ENCODE measurements around the gene ZP1.

ZP1 gene

DNA sequence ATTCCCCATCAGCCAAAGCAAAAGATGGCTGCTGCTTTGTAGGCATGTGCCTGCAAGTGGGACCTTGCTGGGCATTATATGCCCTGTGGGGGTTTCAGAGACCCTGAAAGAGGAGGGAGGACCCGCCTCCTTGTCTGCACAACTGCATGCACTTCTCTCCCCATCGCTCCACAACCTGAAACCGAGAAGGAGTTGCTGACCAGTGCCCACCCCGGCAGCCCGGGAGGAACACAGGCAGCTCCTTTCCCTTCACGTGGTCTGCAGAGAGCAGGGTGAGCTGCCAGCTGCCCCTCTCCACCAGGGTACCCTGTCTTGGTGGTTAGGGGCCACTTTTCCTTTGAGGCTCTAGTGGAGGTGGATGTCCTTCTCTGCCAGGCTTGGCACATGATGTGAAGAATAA lies 55.6 kb downstream of the ZP1 start:
- Histone ChIP-seq H3K9me3 (ENCODE audit: control insufficient read depth, low read length) (no peaks in the 10 kb centered on the region), H3K36me3 (ENCODE audit: control insufficient read depth, insufficient read depth, low read length) (peaks cover 56% of the 10 kb centered on the region), H3K27ac (ENCODE audit: low read depth, low read length, severe bottlenecking) (no peak overlapping the region), H3K4me3 (ENCODE audit: extremely low read depth, insufficient read depth, low read length, poor library complexity, severe bottlenecking) (no peak overlapping the region), H3K4me1 (ENCODE audit: control insufficient read depth, insufficient read depth, low read length, poor library complexity, severe bottlenecking) (peaks cover 26% of the 10 kb centered on the region)
- 84 to 90% methylated on average over 2 to 4 of the region's 6 CpGs for WGBS, 2 experiments (ENCODE audit: insufficient coverage in 2 of 2)

DNA sequence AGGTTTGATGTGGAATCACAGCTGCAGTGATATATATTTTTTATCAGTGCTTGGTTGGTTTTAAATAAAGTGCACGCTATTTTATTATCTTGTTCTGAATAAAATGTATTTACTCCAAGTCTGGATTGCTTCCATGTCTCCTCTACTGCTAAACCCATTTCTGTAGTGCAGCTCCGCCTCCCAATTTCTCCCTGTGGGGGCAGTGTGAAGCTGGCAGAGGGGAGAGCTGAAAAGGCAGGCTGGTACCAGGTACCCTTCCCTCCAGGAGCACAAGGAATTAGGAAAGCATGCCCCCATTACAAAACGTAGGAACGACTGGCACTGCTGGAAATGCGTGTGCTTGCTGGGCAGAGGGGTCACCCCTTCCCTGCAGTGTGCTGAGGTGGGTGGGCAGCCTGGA lies 56.0 kb downstream of the ZP1 start:
- Histone ChIP-seq H3K4me3 (ENCODE audit: extremely low read depth, insufficient read depth, low read length, poor library complexity, severe bottlenecking) (no peak overlapping the region), H3K27ac (ENCODE audit: low read depth, low read length, severe bottlenecking) (no peak overlapping the region), H3K36me3 (ENCODE audit: control insufficient read depth, insufficient read depth, low read length) (peaks cover 56% of the 10 kb centered on the region), H3K4me1 (ENCODE audit: control insufficient read depth, insufficient read depth, low read length, poor library complexity, severe bottlenecking) (peaks cover 22% of the 10 kb centered on the region), H3K9me3 (ENCODE audit: control insufficient read depth, low read length) (no peaks in the 10 kb centered on the region)
- 67 to 93% methylated on average over 2 to 4 of the region's 5 CpGs for WGBS, 2 experiments (ENCODE audit: insufficient coverage in 2 of 2)

DNA sequence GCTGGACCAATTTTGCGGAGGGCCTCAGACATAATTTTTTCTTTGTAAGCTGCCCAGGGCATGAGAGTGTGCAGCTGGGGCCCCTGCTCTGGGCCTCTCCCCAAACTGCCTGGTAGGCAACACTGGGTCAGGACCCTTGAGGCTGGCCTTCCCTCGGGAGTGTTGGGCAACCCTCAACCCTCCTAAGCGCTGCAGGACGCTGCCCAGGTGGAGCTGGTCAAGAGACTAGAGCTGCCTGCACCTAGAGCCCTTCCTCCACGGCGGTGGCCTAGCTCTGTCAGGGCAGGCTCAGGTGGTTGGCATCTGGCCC lies 56.4 kb downstream of the ZP1 start:
- Histone ChIP-seq H3K4me1 (ENCODE audit: control insufficient read depth, insufficient read depth, low read length, poor library complexity, severe bottlenecking) (peaks cover 18% of the 10 kb centered on the region), H3K27ac (ENCODE audit: low read depth, low read length, severe bottlenecking) (no peak overlapping the region), H3K9me3 (ENCODE audit: control insufficient read depth, low read length) (no peaks in the 10 kb centered on the region), H3K36me3 (ENCODE audit: control insufficient read depth, insufficient read depth, low read length) (peaks cover 61% of the 10 kb centered on the region), H3K4me3 (ENCODE audit: extremely low read depth, insufficient read depth, low read length, poor library complexity, severe bottlenecking) (no peak overlapping the region)
- 73 to 93% methylated on average over 3 of the region's 6 CpGs for WGBS, 2 experiments (ENCODE audit: insufficient coverage in 2 of 2)

DNA sequence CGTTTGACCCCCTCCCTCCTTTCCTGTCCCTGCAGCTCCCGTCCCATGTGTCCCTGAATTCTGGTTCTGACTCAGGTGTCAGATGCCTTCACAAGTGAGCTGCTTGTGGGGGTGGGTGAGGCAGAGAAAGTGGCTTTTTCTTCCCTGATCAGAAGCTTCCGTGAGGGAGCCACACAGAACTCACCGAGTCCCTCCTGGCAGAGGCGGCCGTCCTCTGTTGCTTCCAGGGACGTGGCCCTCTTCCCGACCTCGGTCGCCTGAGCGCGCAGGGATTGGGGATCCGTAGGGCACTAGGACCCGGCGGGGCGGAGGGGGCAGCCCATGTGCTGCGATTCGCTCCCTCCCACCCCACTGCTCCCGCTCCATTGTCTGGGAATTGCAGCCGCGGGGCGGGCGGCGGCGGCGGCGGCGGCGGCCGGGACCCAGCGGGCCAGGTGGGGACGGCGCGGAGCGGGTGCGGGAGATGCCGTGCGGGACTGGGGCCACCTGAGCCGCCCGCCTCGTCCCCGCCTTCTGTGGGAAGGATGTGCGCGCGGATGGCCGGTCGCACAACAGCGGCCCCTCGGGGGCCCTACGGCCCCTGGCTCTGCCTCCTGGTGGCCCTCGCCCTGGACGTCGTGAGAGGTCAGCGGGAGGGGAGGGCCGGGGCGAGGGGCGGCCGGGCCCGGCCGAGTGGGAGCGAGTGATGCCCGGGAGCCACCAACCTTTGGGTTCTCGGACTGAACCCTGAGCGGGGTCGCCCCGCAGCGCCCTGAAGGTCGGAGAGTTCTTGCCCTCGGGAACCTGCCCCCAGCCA lies 57.0 kb downstream of the ZP1 start, which contains the start of gene TMEM132A:
TSS of gene TMEM132A (plus strand) at position 351 of the 796 bp plus-strand sequence. CDS start at position 525, 174 bp downstream.
- 1% methylated on average over 37 to 46 of the region's 69 CpGs for WGBS, 2 experiments (ENCODE audit: insufficient coverage in 2 of 2)
- peak within 1 kb of the TSS; percentile 16 for H3K27ac ChIP-seq (ENCODE audit: low read depth, low read length, severe bottlenecking)

More for the DNA sequence above, 57.0 kb downstream of the ZP1 start, which contains the start of gene TMEM132A:
- H3K9me3 ChIP-seq (ENCODE audit: control insufficient read depth, low read length) = no peaks in the 10 kb centered on the region
- H3K4me1 ChIP-seq (ENCODE audit: control insufficient read depth, insufficient read depth, low read length, poor library complexity, severe bottlenecking) = peaks cover 13% of the 10 kb centered on the region
- H3K36me3 ChIP-seq (ENCODE audit: control insufficient read depth, insufficient read depth, low read length) = peaks cover 64% of the 10 kb centered on the region
- H3K4me3 ChIP-seq (ENCODE audit: extremely low read depth, insufficient read depth, low read length, poor library complexity, severe bottlenecking) = peak within 1 kb of the TSS; percentile 70

Measured in mesodermal cell (in vitro differentiated cells).